ENCODE results near the gene HACD2. TPM values are rescaled to one million over a fixed set of nuclear protein-coding genes. Genes with fewer than 3 reads are reported as not detected.

HACD2 gene
- total RNA-seq, 1 experiment from 2014 or later, result 43.0 TPM

- Histone ChIP-seq H3K4me2 (ENCODE audit: low read length) (no peak overlapping the region), H3K9me2 (ENCODE audit: insufficient read depth) (no peaks in the 10 kb centered on the region), H3K27me3 (ENCODE audit: insufficient read depth, low read length) (no peaks in the 10 kb centered on the region), H3K27ac (ENCODE audit: low read depth, low read length) (no peak overlapping the region), H3K79me2 (ENCODE audit: insufficient read depth, low read length) (no peaks in the 10 kb centered on the region), H3K9me3 (ENCODE audit: control insufficient read depth in 1 of 2, insufficient read depth in 1 of 2, low read depth in 1 of 2, low read length in 2 of 2) (no peaks in the 10 kb centered on the region), H3K4me1 (ENCODE audit: control insufficient read depth in 1 of 2, insufficient read depth in 2 of 2, low read length in 2 of 2) (no peaks in the 10 kb centered on the region), H2AFZ (ENCODE audit: low read depth, low read length, poor library complexity, severe bottlenecking) (no peak overlapping the region), H4K20me1 (ENCODE audit: insufficient read depth) (no peaks in the 10 kb centered on the region), H3K36me3 (ENCODE audit: control insufficient read depth in 1 of 2, insufficient read depth in 2 of 2, low read length in 2 of 2) (no peaks in the 10 kb centered on the region; a peak in 1 of 4 replicates), H3K4me3 (replicated peaks in 1 of 2; ENCODE audit: low read depth in 1 of 2, low read length in 2 of 2) (no peak overlapping the region), H3K9ac (ENCODE audit: low read length) (no peak overlapping the region)
- ATAC-seq (no peak), DNase-seq (ENCODE audit: low read depth, low spot score) (no peak)
- no peak for TF ChIP-seq CBX3 (IDR thresholded peaks at IDR 0.05; ENCODE audit: low read depth)
- no peak for TF ChIP-seq SP1 (IDR thresholded peaks at IDR 0.05; ENCODE audit: low read depth)
- TF ChIP-seq YY1 (IDR thresholded peaks at IDR 0.05; ENCODE audit: extremely low read depth, insufficient replicate concordance, low read depth, low read length), result no peak
- TF ChIP-seq REST (IDR thresholded peaks at IDR 0.05; ENCODE audit: low read depth), result no peak
- TF ChIP-seq CTCF (IDR thresholded peaks at IDR 0.05 in 2 of 3, conservative IDR thresholded peaks at IDR 0.05 in 1 of 3; ENCODE audit: borderline replicate concordance in 1 of 3, insufficient read depth in 1 of 3, low read depth in 2 of 3, low read length in 2 of 3), result no peak
- TF ChIP-seq ELF1 (IDR thresholded peaks at IDR 0.05; ENCODE audit: borderline replicate concordance, low read depth), result no peak
- TF ChIP-seq EZH2 (IDR thresholded peaks at IDR 0.05), result no peak
- TF ChIP-seq CEBPB (IDR thresholded peaks at IDR 0.05; ENCODE audit: low read depth), result no peak
- no peak for TF ChIP-seq FOSL1 (IDR thresholded peaks at IDR 0.05; ENCODE audit: low read depth)
- no peak for TF ChIP-seq ZNF274 (IDR thresholded peaks at IDR 0.05; ENCODE audit: low read depth, low read length)
- no peak for TF ChIP-seq ZBTB33 (IDR thresholded peaks at IDR 0.05; ENCODE audit: extremely low read depth, insufficient replicate concordance, low read length)
- no peak for TF ChIP-seq POLR2AphosphoS5 (IDR thresholded peaks at IDR 0.05; ENCODE audit: low read depth, low read length)
- TF ChIP-seq ZFX (IDR thresholded peaks at IDR 0.05), result no peak
- no peak for TF ChIP-seq SIN3A (IDR thresholded peaks at IDR 0.05; ENCODE audit: low read depth)
- no peak for TF ChIP-seq TCF7L2 (IDR thresholded peaks at IDR 0.05; ENCODE audit: borderline replicate concordance, extremely low read depth, insufficient read depth, insufficient read length)
- ChIA-PET RAD21 (ENCODE audit: low non-redundant PET in 1 of 2, low total read pairs in 2 of 2, uncharacterized antibody in 2 of 2, unreplicated experiment in 2 of 2) (no interaction called here), CTCF (no interaction called here), POLR2A (no interaction called here)
- no TSS peak for BruUV-seq (replicated peaks)
- intact Hi-C loops (cut with micrococcal nuclease), result no loop called here
Observed at GRCh38 chr3:123511084-123511483, 73.8 kb downstream of the HACD2 start.

Measured in HCT116 (cell line).